ENCODE data around the gene GALNT17.

- TF ChIP-seq POLR2A (IDR thresholded peaks at IDR 0.05): no peak
- no peak for TF ChIP-seq CTCF (IDR thresholded peaks at IDR 0.05)
Measured at GRCh38 chr7:71206184-71206583, 74.2 kb downstream of the GALNT17 start.

All from upper lobe of left lung (tissue), 4 donors.